Right lobe of liver (tissue), 4 donors: ENCODE data around the gene IGSF9.

Experiments used
- CTCF ChIP-seq, 4 donors: fragments of 200-600 bp in 3 of 4; fragments of 450-650 bp in 1 of 4; IDR thresholded peaks; one replicate each; pipeline versions ENCODE4 v1.5.1 to v1.8.0; 2016 to 2022; ENCODE audit warnings: antibody characterized with exemption in 4 of 4, mild to moderate bottlenecking in 2 of 4
- POLR2A ChIP-seq: fragments of 450-650 bp; IDR thresholded peaks from one replicate; pipeline ENCODE4 v1.6.1; 2017; ENCODE audit warnings: antibody characterized with exemption, mild to moderate bottlenecking
- donor health status: DM: no; HTN: no; CAD: no.
- donor health status: DM: no; HTN: no; CAD: no.
- donor health status: DM: no; HTN: yes; CAD: no.

- TF ChIP-seq POLR2A (no peak), CTCF (IDR thresholded peaks at IDR 0.05) (no peak)
These were observed 37.1 kb downstream of the IGSF9 start for GRCh38 chr1:159908031-159908940.
